Activated CD4-positive, alpha-beta memory T cell treated with anti-CD3 and anti-CD28 coated beads for 36 hours (primary cell): ENCODE measurements around the gene RASGRP1. TPM values are rescaled to one million over a fixed set of nuclear protein-coding genes. Genes with fewer than 3 reads are reported as not detected.

Experiments used
- CTCF ChIA-PET: fragments of 350-600 bp; sonication (Branson Sonifier 250); formaldehyde crosslinking; loops from one replicate; lab custom pipeline; 2021; ENCODE audit warnings: antibody characterized with exemption, inconsistent platforms; lab: Charles Lee
- POLR2A ChIA-PET: fragments of 350-600 bp; sonication (Branson Sonifier 250); formaldehyde crosslinking; loops from one replicate; lab custom pipeline; 2021; ENCODE audit warnings: antibody characterized with exemption; lab: Charles Lee
- DNase-seq: peaks from one replicate; pipeline ENCODE4 v3.0.0-alpha.2; 2020
- H3K27ac Mint-ChIP-seq: one replicate; pipeline ENCODE4 v1.8.0; 2021; ENCODE audit warnings: mixed read lengths
- H3K27me3 Mint-ChIP-seq: one replicate; pipeline ENCODE4 v1.8.0; 2021; ENCODE audit warnings: mixed read lengths
- H3K36me3 Mint-ChIP-seq: one replicate; pipeline ENCODE4 v1.8.0; 2021; ENCODE audit warnings: mixed read lengths
- H3K4me1 Mint-ChIP-seq: one replicate; pipeline ENCODE4 v1.8.0; 2021; ENCODE audit warnings: low read depth, mixed read lengths
- H3K4me3 Mint-ChIP-seq: one replicate; pipeline ENCODE4 v1.8.0; 2021; ENCODE audit warnings: mild to moderate bottlenecking, mixed read lengths
- H3K9me3 Mint-ChIP-seq: one replicate; pipeline ENCODE4 v1.8.0; 2021; ENCODE audit warnings: mixed read lengths
- intact Hi-C: fragments of 100-400 bp; cut with micrococcal nuclease; formaldehyde crosslinking; loops from one replicate; pipeline ENCODE4 v1.15.1; 2023
- total RNA-seq, 2 experiments: library from RNA; stranded (reverse); gene quantifications; one replicate each; pipeline ENCODE4 v1.2.3, GENCODE V29; 2021

RASGRP1 gene
- total RNA-seq, 2 experiments from 2014 or later, result 167 to 174 TPM

DNA sequence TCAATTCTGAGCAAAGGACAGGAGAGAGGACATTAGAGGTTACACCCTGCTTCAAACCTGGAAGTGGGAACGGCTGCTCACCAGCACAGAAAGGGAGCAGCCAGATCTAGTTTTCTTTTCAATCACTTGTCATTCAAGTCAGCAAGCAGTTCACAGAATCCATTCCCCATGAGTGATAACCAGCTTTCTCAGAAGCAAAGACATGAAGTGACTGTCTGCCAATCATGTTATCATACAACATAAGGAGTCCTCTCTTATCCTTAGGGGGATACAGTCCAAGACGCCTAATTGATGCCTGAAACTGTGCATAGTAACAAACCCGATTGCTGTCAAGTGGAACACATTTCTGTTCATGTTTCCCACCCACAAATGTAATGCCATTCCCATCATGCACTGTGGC is 56.0 kb downstream of the RASGRP1 start:
- intact Hi-C loops, result loop anchor here (1.0 to 2.0 kb wide), 3 partner anchors 14 to 52 kb away; no protein-coding TSS in a partner anchor
- H3K4me3 Mint-ChIP-seq, result no peak overlapping the region
- peak; percentile 55 for DNase-seq
- POLR2A ChIA-PET, result interaction anchor here (0.7 to 2.0 kb wide), 3 partner anchors 10 to 177 kb away, joined by 3 to 6 read pairs (median 3); partner anchors contain the start of gene RASGRP1
- CTCF ChIA-PET, result interaction anchor here (0.5 to 10.0 kb wide), 4 partner anchors 9 to 180 kb away, joined by 3 to 93 read pairs (median 4); partner anchors contain the start of gene RASGRP1
- no peaks in the 10 kb centered on the region for H3K27me3 Mint-ChIP-seq
- peaks cover 38% of the 10 kb centered on the region for H3K4me1 Mint-ChIP-seq
- peaks cover 72% of the 10 kb centered on the region for H3K36me3 Mint-ChIP-seq
- H3K9me3 Mint-ChIP-seq, result no peaks in the 10 kb centered on the region
- H3K27ac Mint-ChIP-seq, result peak overlapping the region; percentile 88

DNA sequence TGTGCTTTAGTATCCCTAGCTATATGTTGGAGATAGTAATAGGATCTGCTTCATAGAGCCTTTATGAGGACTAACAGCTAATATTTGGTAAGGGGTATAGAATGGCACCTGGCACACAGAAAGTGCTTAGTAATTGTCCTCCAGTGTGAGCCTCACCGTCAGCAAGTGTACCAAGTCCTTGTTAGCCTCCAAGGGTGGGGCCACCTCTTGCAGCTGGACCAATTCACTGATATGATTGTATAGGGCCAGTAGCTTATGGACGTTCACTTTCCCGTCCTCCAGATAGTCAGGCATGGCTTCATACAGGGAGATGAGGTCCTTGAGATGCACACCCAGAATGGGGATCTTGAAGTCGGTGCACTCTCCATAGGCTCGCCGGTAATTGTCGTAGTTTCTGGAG is 57.0 kb downstream of the RASGRP1 start:
- Mint-ChIP-seq H3K27ac (peak overlapping the region; percentile 44), H3K4me3 (no peak overlapping the region), H3K4me1 (peaks cover 41% of the 10 kb centered on the region), H3K36me3 (peaks cover 77% of the 10 kb centered on the region), H3K9me3 (no peaks in the 10 kb centered on the region), H3K27me3 (no peaks in the 10 kb centered on the region)
- ChIA-PET CTCF (interaction anchor here (0.6 to 10.0 kb wide), 4 partner anchors 56 to 190 kb away, joined by 4 to 93 read pairs (median 18); partner anchors contain the start of gene RASGRP1), POLR2A (interaction anchor here (0.8 to 2.0 kb wide), 3 partner anchors 9 to 181 kb away, joined by 3 to 8 read pairs (median 6); no protein-coding TSS in a partner anchor)
- intact Hi-C loops, result no loop called here
- no peak for DNase-seq

DNA sequence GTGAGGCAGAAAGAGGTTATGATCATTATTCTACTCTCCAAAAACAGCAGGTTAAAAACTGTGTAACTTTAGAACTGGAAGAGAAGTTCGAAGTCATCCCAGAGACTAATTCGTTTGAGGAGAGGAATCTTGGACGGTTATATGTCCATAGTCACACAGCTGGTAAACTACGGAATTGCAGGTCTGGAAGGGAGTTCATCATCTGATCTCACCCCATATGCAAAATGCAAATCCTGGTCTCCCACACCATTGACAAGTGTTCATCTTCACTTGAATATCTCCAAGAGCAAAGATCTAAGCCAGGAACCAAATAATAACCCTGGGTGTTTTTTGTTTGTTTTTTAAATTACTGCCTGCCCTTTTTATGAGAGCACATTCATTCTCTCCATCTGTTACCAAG is 57.6 kb downstream of the RASGRP1 start:
- Mint-ChIP-seq H3K9me3 (no peaks in the 10 kb centered on the region), H3K27ac (peak overlapping the region; percentile 44), H3K27me3 (no peaks in the 10 kb centered on the region), H3K4me3 (no peak overlapping the region), H3K4me1 (peaks cover 46% of the 10 kb centered on the region), H3K36me3 (peaks cover 77% of the 10 kb centered on the region)
- no peak for DNase-seq
- ChIA-PET CTCF (interaction anchor here (2.5 to 10.0 kb wide), 4 partner anchors 57 to 193 kb away, joined by 14 to 93 read pairs (median 18); partner anchors contain the start of gene RASGRP1), POLR2A (interaction anchor here (0.8 to 1.9 kb wide), 2 partner anchors 9 to 21 kb away, joined by 7 to 8 read pairs; no protein-coding TSS in a partner anchor)
- intact Hi-C loops, result no loop called here

DNA sequence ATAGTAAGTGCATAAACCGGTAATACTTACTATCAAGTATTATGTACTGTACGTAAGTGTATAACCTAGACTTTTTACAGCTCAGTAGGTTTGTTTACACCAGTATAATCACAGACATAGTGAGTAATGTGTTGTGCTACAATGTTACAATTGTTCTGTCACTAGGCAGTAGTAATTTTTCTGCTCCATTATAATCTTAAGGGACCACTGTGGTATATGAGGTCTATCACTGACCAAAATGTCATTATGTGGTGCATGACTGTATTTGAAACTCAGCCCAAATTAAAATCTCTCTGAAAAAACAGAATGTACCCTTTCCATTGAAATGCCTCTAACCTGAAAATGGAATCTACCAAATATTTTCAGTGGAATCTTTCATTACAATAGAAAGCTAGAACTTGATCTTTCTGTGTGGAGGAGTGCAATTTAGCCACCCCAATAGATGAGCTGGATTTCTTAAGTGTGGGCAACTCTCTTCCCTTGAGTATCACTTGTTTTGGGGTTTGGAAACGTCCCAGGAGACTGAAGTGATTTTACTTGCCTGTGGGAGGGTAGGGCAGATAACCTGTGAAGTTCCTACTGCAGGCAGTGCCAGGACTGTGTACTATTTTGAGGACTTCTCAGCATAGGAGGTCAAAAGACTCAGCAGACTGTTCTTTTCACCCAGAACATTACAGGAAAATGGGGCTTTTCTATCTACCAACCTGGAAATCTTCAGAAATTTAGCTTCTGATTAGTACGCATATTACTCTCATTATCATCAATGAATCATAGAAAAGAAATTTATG is 59.7 kb downstream of the RASGRP1 start:
- peak overlapping the region; percentile 74 for H3K27ac Mint-ChIP-seq
- CTCF ChIA-PET, result interaction anchor here (1.2 to 10.0 kb wide), 6 partner anchors 59 to 195 kb away, joined by 4 to 93 read pairs (median 15); partner anchors contain the start of gene RASGRP1
- DNase-seq, result no peak
- intact Hi-C loops, result no loop called here
- POLR2A ChIA-PET, result interaction anchor here (1.0 to 1.5 kb wide), 3 partner anchors 10 to 186 kb away, joined by 3 to 5 read pairs (median 4); partner anchors contain the start of gene RASGRP1
- H3K4me3 Mint-ChIP-seq, result no peak overlapping the region
- peaks cover 3% of the 10 kb centered on the region for H3K9me3 Mint-ChIP-seq
- H3K27me3 Mint-ChIP-seq, result no peaks in the 10 kb centered on the region
- peaks cover 48% of the 10 kb centered on the region for H3K4me1 Mint-ChIP-seq
- peaks cover 79% of the 10 kb centered on the region for H3K36me3 Mint-ChIP-seq

DNA sequence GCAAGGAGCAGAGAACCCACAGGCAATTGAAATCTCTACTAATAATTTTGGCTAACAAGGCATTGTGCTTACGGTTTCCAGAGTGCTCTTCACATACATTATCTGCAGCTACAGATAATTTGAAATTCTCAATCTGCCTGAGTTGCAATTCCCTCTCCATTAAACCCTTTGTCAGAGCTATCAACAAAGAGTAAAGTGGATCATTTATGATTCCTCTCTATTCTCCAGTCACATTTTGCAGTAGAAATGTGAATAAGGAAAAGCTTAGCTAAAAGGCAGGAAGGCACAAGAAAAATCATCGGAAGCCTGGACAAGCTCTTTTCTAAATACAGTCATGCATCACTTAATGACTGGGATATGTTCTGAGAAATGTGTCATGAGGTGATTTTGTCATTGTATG is 61.1 kb downstream of the RASGRP1 start:
- Mint-ChIP-seq H3K4me3 (no peak overlapping the region), H3K36me3 (peaks cover 85% of the 10 kb centered on the region), H3K27ac (peak overlapping the region; percentile 19), H3K4me1 (peaks cover 41% of the 10 kb centered on the region), H3K9me3 (peaks cover 5% of the 10 kb centered on the region), H3K27me3 (no peaks in the 10 kb centered on the region)
- ChIA-PET POLR2A (interaction anchor here (1.3 to 1.9 kb wide), 2 partner anchors 61 to 186 kb away, joined by 3 to 4 read pairs; partner anchors contain the start of gene RASGRP1), CTCF (interaction anchor here (1.0 to 10.0 kb wide), 6 partner anchors 30 to 196 kb away, joined by 3 to 93 read pairs (median 8); partner anchors contain the start of gene RASGRP1)
- no peak for DNase-seq
- intact Hi-C loops, result no loop called here

DNA sequence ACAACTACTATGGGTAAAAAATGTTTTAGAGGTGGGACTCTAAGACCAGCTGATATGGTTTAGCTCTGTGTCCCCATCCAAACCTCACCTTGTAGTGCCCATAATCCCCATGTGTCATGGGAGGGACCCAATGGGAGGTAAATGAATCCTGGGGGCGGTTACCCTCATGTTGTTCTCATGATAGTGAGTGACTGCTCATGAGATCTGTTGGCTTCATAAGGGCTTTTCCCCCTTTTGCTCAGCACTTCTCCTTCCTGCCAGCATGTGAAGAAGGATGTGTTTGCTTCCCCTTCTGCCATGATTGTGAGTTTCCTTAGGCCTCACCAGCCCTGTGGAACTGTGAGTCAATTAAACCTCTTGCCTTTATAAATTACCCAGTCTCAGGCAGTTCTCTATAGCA is 65.0 kb downstream of the RASGRP1 start:
- CTCF ChIA-PET, result interaction anchor here (0.7 to 0.9 kb wide), 2 partner anchors 9 to 187 kb away, joined by 4 read pairs; no protein-coding TSS in a partner anchor
- Mint-ChIP-seq H3K27me3 (no peaks in the 10 kb centered on the region), H3K9me3 (peaks cover 5% of the 10 kb centered on the region), H3K27ac (peak overlapping the region; percentile 66), H3K36me3 (peaks cover 79% of the 10 kb centered on the region), H3K4me3 (no peak overlapping the region), H3K4me1 (peaks cover 44% of the 10 kb centered on the region)
- intact Hi-C loops, result no loop called here
- DNase-seq, result no peak
- POLR2A ChIA-PET, result interaction anchor here (1.0 kb wide), 1 partner anchor 11 kb away, joined by 3 read pairs; no protein-coding TSS in a partner anchor

DNA sequence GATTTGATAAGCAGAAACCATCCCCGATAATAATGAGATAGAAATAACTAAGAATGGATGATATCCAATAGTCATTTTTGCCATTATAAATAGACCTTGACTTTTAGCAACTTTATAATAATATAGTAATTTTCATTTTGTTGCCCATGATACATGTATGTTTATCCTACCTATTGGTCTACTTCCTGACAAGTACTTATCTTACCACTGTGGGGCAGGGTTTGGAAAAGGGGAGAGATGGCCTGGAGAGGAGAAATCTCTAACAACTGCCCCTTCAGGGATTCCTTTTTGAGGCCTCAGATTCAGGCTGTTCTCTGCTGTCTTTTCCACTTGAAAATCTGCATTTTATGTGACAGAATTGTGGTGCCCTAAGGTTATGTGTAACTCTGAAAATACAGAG is 68.5 kb downstream of the RASGRP1 start:
- peaks cover 51% of the 10 kb centered on the region for H3K4me1 Mint-ChIP-seq
- peaks cover 70% of the 10 kb centered on the region for H3K36me3 Mint-ChIP-seq
- intact Hi-C loops, result no loop called here
- ChIA-PET POLR2A (no interaction called here), CTCF (interaction anchor here (0.9 to 2.1 kb wide), 5 partner anchors 68 to 203 kb away, joined by 3 to 8 read pairs (median 7); no protein-coding TSS in a partner anchor)
- DNase-seq, result no peak
- peak overlapping the region; percentile 47 for H3K27ac Mint-ChIP-seq
- H3K9me3 Mint-ChIP-seq, result peaks cover 5% of the 10 kb centered on the region
- no peak overlapping the region for H3K4me3 Mint-ChIP-seq
- no peaks in the 10 kb centered on the region for H3K27me3 Mint-ChIP-seq

DNA sequence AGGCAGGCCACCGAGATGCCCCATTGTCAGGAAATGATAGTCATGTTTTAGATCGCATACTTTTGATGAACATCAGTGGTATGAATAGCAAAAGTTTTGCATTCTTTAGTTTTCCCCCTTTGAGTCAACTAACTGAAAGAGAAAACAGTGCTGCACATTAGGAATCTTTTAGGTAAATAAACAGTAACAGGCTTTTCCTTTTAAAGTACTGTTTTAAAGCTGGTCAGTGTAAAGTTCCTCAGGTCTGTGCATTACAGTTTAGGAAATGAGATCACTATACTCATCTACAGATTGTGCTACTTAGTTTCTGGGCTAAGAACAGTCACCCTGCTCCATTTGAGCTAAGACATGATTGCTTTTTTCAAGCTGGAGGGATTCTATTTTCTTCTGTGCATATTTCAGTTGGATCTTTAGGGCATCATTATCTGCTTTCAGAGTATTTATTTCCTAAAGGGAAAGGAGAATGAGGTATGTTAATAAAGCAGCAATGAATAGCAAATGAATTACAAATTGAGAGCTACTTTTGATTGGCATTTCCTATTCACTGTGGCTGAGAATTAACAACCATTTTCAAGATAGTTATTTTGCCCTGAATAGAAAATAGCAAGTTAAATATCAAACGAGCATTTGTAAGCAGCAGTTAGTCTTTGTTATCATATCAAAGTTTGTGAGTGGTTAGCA is 74.2 kb downstream of the RASGRP1 start:
- H3K36me3 Mint-ChIP-seq, result peaks cover 64% of the 10 kb centered on the region
- ChIA-PET CTCF (interaction anchor here (0.5 to 4.1 kb wide), 8 partner anchors 50 to 239 kb away, joined by 3 to 17 read pairs (median 4); partner anchors contain the start of gene RASGRP1), POLR2A (interaction anchor here (0.7 to 1.1 kb wide), 5 partner anchors 12 to 199 kb away, joined by 3 to 4 read pairs (median 3); no protein-coding TSS in a partner anchor)
- intact Hi-C loops, result no loop called here
- H3K27me3 Mint-ChIP-seq, result no peaks in the 10 kb centered on the region
- H3K9me3 Mint-ChIP-seq, result no peaks in the 10 kb centered on the region
- no peak overlapping the region for H3K4me3 Mint-ChIP-seq
- DNase-seq, result no peak
- peaks cover 66% of the 10 kb centered on the region for H3K4me1 Mint-ChIP-seq
- H3K27ac Mint-ChIP-seq, result peak overlapping the region; percentile 61

DNA sequence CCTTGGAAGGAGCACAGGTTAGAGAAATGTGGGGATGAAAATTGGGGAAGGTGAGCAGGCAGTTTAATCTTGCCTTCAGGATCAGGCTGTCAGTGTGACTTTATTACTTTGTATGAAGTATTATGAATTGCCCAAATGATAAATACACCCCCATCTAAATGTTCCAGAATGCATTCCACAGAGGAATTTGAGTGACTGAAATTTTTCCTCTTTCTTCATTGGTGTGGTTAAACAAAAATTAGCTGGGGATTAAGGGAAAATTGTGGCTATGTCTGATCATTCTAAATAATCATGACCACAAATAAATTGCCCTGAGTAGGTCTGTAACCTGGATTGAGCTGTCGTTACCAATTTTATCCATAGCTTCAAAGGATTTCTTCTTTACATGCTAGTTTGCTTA is 77.2 kb downstream of the RASGRP1 start:
- Mint-ChIP-seq H3K4me1 (peaks cover 63% of the 10 kb centered on the region), H3K9me3 (no peaks in the 10 kb centered on the region), H3K36me3 (peaks cover 54% of the 10 kb centered on the region), H3K27me3 (no peaks in the 10 kb centered on the region), H3K27ac (peak overlapping the region; percentile 87), H3K4me3 (peak overlapping the region; percentile 3)
- ChIA-PET POLR2A (no interaction called here), CTCF (interaction anchor here (0.6 to 1.2 kb wide), 5 partner anchors 12 to 212 kb away, joined by 3 to 4 read pairs (median 3); no protein-coding TSS in a partner anchor)
- DNase-seq, result no peak
- intact Hi-C loops, result loop anchor here (1.0 to 2.0 kb wide), 4 partner anchors 21 to 201 kb away; no protein-coding TSS in a partner anchor

DNA sequence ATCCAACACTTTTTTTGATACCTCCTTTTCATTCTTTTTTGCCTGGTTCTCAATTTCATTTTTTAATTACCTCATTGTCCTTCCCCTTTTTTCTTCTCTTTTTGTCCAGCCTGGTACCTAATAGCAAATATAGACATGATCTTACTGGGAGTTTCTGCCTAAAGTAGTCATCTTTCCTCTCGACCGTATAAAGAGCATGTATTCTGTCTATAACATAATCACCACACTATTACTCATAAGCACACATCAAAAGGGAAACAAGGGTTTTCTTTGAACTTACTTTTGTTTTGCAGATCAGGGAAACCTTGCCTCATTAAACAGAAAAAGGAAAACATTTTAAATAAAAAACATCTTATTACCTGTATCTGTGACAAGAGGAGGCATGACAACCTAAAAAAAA is 77.7 kb downstream of the RASGRP1 start:
- Mint-ChIP-seq H3K36me3 (peaks cover 52% of the 10 kb centered on the region), H3K4me3 (peak overlapping the region; percentile 13)
- POLR2A ChIA-PET, result no interaction called here

DNA sequence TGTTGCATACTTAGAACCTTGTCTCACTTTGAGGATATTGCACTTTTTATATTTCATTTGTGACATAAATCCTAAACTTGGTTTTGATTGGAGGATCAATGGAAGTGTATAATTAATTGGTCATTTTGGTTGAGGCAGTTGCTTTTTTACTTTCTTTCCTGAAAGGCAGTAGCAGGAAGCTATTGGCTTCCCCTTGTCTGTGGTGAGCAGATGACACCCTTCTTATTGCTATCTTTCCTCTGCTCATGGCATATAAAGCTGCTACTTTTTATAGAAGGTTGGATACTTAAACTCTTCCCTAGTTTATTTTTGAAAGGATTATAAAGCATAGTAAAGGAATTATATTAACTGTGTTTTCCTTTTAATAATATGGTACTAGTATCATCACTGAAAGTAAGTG is 82.0 kb downstream of the RASGRP1 start:
- Mint-ChIP-seq H3K36me3 (peaks cover 37% of the 10 kb centered on the region), H3K4me3 (no peak overlapping the region), H3K9me3 (no peaks in the 10 kb centered on the region), H3K27me3 (no peaks in the 10 kb centered on the region), H3K4me1 (peaks cover 44% of the 10 kb centered on the region), H3K27ac (peak overlapping the region; percentile 61)
- intact Hi-C loops, result no loop called here
- ChIA-PET CTCF (interaction anchor here (1.6 to 3.1 kb wide), 3 partner anchors 42 to 217 kb away, joined by 5 to 19 read pairs (median 10); no protein-coding TSS in a partner anchor), POLR2A (no interaction called here)
- no peak for DNase-seq

More for the DNA sequence above, 77.7 kb downstream of the RASGRP1 start:
- CTCF ChIA-PET, result interaction anchor here (0.6 to 1.8 kb wide), 7 partner anchors 12 to 213 kb away, joined by 3 to 9 read pairs (median 4); no protein-coding TSS in a partner anchor
- no peak for DNase-seq
- intact Hi-C loops, result loop anchor here (1.0 to 2.0 kb wide), 4 partner anchors 22 to 201 kb away; no protein-coding TSS in a partner anchor
- no peaks in the 10 kb centered on the region for H3K27me3 Mint-ChIP-seq
- no peaks in the 10 kb centered on the region for H3K9me3 Mint-ChIP-seq
- H3K27ac Mint-ChIP-seq, result peak overlapping the region; percentile 87
- H3K4me1 Mint-ChIP-seq, result peaks cover 64% of the 10 kb centered on the region
